ENCODE measurements around the gene TASL. TPM values are rescaled to one million over a fixed set of nuclear protein-coding genes. Genes with fewer than 3 reads are reported as not detected.

Gene TASL
- not detected in 2 replicates for total RNA-seq

GRCh38 chrX:30577362-30577991, at the start of gene TASL:
Gene TASL (minus strand): TSS chrX:30577766. CDS start chrX:30560355, 17,411 bp downstream.

Other genes with a start within 250 kb of the TASL start
- 3.7 and 3.9 TPM in 2 replicates for gene GK, start 75.7 kb upstream of the TASL start, total RNA-seq

All from dermis lymphatic vessel endothelial cell (primary cell).